CD4-positive, alpha-beta T cell treated with Interleukin-6 at 100 ng/mL for 8 hours (primary cell): ENCODE data around the gene TPD52L1.
"Not testable (repeated sequence)": the region's sequence is repeated elsewhere in the genome, so short reads cannot be mapped to it uniquely, and the experiment has no call there.

Experiments used
- DNase-seq: peaks from one replicate; pipeline ENCODE4 v3.0.0-alpha.2; 2020; ENCODE audit warnings: mixed read lengths, low spot score

TPD52L1 gene

GRCh38 chr6:125153391-125154117 is at the start of gene TPD52L1:
Gene TPD52L1 (plus strand): TSS chr6:125153773. CDS start chr6:125153952, 179 bp downstream.
- DNase-seq = peak; percentile 47

- DNase-seq = no peak
These were observed 49.1 kb upstream of the TPD52L1 start for GRCh38 chr6:125104425-125104824.

GRCh38 chr6:125107048-125107447 is 46.5 kb upstream of the TPD52L1 start:
- DNase-seq = no peak

- DNase-seq = no peak
These were observed 45.7 kb upstream of the TPD52L1 start for GRCh38 chr6:125107896-125108295.

GRCh38 chr6:125110056-125110455 is 43.5 kb upstream of the TPD52L1 start:
- no peak for DNase-seq

- DNase-seq = no peak
These were observed 42.2 kb upstream of the TPD52L1 start for GRCh38 chr6:125111219-125111983.

- no peak for DNase-seq
These were observed 40.6 kb upstream of the TPD52L1 start for GRCh38 chr6:125112934-125113333.

- peak; percentile 25 for DNase-seq
These were observed 39.2 kb upstream of the TPD52L1 start for GRCh38 chr6:125114248-125114858.

GRCh38 chr6:125116170-125116569 is 37.4 kb upstream of the TPD52L1 start:
- no peak for DNase-seq

- no peak for DNase-seq
These were observed 36.9 kb upstream of the TPD52L1 start for GRCh38 chr6:125116710-125117109.

- no peak for DNase-seq
These were observed 35.8 kb upstream of the TPD52L1 start for GRCh38 chr6:125117818-125118217.

GRCh38 chr6:125120054-125120590 is 33.5 kb upstream of the TPD52L1 start:
- no peak for DNase-seq

- no peak for DNase-seq
These were observed 31.7 kb upstream of the TPD52L1 start for GRCh38 chr6:125121894-125122293.

GRCh38 chr6:125123051-125123450 is 30.5 kb upstream of the TPD52L1 start:
- no peak for DNase-seq

GRCh38 chr6:125123468-125124048 is 30.0 kb upstream of the TPD52L1 start:
- DNase-seq = no peak

GRCh38 chr6:125124049-125124669 is 29.4 kb upstream of the TPD52L1 start:
- DNase-seq = no peak

GRCh38 chr6:125125856-125126255 is 27.7 kb upstream of the TPD52L1 start:
- not testable (repeated sequence) for DNase-seq

GRCh38 chr6:125129354-125129753 is 24.2 kb upstream of the TPD52L1 start:
- no peak for DNase-seq

GRCh38 chr6:125132058-125132457 is 21.5 kb upstream of the TPD52L1 start:
- no peak for DNase-seq

GRCh38 chr6:125136378-125136777 is 17.2 kb upstream of the TPD52L1 start:
- no peak for DNase-seq

GRCh38 chr6:125138083-125138482 is 15.5 kb upstream of the TPD52L1 start:
- no peak for DNase-seq

GRCh38 chr6:125140808-125141207 is 12.8 kb upstream of the TPD52L1 start:
- no peak for DNase-seq
